ENCODE results near the gene ALPL.

DNA sequence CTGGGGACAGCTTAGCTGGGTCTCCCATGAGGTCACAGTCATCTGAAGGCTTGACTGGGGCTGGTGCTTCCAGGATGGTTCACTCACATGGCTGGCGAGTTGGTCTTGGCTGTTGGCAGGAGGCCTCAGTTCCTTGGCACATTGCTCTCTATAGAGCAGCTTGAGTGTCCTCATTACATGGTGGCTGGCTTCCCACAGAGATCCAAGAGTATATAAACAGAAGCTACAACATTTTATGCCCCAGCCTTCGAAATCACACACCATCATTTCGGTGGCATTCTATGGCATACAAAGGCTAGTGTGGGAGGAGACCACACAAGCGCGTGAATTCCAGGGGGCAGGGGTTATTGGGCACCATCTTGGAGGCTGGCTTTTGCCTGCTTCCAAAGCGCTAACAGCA is 63.0 kb downstream of the ALPL start:
- TF ChIP-seq, protein P1, sequence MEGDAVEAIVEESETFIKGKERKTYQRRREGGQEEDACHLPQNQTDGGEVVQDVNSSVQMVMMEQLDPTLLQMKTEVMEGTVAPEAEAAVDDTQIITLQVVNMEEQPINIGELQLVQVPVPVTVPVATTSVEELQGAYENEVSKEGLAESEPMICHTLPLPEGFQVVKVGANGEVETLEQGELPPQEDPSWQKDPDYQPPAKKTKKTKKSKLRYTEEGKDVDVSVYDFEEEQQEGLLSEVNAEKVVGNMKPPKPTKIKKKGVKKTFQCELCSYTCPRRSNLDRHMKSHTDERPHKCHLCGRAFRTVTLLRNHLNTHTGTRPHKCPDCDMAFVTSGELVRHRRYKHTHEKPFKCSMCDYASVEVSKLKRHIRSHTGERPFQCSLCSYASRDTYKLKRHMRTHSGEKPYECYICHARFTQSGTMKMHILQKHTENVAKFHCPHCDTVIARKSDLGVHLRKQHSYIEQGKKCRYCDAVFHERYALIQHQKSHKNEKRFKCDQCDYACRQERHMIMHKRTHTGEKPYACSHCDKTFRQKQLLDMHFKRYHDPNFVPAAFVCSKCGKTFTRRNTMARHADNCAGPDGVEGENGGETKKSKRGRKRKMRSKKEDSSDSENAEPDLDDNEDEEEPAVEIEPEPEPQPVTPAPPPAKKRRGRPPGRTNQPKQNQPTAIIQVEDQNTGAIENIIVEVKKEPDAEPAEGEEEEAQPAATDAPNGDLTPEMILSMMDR (IDR thresholded peaks at IDR 0.05; ENCODE audit: low read depth, low read length) = no peak
- TF ChIP-seq EZH2phosphoT487 (IDR thresholded peaks at IDR 0.05; ENCODE audit: low read depth) = no peak

All from OCI-LY3 (cell line).